HG02943 (cell line): ENCODE data around the gene SH3GL2.

Source experiments
- ATAC-seq: cut with Tn5 transposase; IDR thresholded peaks from one replicate; pipeline ENCODE4 v1.9.1; 2021; ENCODE audit warnings: mild to moderate bottlenecking, low read depth, moderate library complexity; ENCODE audit not compliant: unreplicated experiment

Gene SH3GL2

DNA sequence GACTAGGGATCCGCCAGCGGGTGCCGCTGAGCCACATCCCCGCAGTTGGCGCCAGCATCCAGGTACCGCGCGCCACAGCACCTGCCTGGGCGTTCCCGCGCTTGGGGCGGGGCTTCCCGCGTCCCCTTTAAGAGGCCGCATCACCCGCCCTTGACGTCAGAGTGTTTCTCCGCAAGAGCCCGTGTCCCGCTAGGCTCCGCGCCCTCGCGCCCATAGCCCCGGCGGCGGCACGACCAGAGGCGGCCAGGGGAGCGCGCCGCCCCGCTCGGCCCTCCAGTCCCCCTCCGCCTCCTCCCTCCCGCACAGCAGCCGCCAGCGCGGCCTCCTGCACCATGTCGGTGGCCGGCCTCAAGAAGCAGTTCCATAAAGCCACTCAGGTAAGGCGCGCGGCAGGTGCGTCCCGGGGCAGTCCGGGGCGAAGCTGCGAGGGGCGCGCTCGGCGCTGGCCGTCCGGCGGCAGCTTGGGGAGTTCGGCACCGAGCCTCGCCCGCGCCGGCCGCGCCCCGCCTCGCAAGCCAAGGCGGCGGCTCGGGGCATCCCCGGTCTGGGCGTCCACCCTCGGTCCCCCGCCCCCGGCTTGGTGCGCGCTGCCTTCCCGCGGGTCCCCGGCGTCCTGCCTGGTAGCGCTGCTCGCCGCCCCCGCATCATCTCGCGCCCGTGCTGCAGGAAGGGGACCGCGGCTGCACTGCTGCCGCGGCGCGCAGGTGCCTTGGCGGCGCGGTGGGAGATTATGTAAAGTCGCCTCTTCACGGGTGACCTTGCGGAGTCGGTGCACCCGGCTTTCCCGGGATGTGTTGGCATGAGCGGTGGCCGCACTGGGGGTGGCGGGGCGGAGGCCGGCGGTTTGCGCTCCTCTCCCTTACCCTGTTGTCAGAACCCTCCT lies at the start of gene SH3GL2:
SH3GL2 (plus strand) TSS at position 156 of the 883 bp plus-strand sequence.
- no peak for ATAC-seq

DNA sequence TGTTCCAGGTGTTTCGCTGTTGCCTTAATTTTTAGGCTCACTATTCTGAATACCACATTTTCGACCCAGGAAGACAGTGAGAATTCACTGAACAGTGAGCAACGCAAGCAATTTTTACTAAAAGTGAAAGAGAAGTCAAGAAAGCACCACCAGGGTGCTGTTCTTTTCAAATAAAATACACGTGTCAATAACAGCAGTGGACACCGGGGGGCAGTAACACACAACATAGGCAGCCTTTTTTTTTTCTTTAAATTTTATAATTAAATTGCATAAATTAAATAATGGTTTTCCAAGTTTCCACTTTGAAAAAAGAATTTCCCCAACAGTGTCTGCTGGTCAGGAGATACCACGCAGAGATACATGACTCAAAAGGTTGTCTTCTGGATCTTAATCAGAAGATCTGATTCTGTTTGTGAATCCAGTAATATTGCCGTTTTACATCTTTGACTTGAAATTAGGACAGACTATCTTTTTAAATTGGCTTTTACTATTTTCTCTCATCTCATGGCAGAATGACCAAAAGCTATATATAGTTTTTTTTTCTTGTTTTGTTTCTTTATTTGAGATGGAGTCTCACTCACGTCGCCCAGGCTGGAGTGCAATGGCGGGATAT lies 47.1 kb upstream of the SH3GL2 start:
- peak; percentile 74 for ATAC-seq

DNA sequence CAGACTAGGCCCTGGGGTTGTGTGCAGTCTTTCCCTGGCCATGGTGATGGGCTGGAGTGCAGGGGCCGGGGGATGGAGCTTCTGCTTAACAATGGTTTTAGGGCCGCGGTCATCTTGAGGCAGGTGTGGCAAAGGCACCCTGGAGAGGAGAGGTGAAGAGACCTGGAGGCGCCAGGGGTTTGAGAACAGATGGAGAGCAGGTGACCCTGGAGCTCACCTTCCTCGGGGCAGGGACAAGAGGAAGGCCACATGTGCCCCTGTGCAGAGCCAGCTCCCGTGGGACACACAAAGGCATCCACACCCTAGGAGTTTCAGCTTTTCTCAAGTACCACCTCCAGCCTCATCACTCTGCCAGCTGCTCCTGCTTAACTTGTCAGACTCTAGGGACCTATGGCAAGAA lies 46.4 kb upstream of the SH3GL2 start:
- ATAC-seq: no peak

DNA sequence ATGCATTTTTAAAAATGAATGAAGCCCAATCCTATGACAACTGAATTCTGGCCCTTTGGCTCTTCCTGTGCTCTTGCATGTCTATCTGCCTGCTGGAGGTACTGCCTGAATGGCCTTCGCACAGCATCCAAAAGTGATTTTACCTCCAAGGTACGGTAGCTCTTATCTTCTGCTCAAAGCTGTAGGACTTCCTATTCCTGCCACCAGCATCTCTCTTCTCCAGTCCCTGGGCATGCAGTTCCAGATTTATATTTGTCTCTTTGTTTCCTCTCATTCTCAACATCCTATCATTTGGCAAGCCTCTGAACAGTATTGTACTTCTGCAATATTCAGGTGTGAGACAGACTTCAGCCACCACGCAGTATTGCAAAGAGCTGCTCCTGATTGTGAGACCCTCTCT lies 43.7 kb upstream of the SH3GL2 start:
- no peak for ATAC-seq

GRCh38 chr9:17536027-17536426 lies 42.8 kb upstream of the SH3GL2 start:
- ATAC-seq: no peak

DNA sequence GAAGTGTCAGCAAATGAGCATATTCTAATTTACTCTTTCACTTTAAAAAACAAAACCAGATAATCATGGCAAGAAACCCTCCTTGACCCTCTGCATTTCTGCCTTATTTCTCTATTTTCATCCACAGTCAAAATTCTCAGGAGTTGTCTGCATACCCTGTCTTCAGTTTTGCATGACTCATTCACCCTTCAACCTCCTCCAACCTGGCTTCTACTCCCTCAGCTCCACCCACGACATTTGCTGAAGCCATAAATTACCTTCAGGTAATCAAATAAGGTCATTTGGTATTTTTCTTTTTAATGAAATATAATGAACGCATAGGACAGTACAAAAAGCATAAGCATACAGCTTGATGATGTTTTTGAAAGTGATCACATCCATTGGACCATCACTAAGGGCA lies 27.8 kb upstream of the SH3GL2 start:
- ATAC-seq: no peak

DNA sequence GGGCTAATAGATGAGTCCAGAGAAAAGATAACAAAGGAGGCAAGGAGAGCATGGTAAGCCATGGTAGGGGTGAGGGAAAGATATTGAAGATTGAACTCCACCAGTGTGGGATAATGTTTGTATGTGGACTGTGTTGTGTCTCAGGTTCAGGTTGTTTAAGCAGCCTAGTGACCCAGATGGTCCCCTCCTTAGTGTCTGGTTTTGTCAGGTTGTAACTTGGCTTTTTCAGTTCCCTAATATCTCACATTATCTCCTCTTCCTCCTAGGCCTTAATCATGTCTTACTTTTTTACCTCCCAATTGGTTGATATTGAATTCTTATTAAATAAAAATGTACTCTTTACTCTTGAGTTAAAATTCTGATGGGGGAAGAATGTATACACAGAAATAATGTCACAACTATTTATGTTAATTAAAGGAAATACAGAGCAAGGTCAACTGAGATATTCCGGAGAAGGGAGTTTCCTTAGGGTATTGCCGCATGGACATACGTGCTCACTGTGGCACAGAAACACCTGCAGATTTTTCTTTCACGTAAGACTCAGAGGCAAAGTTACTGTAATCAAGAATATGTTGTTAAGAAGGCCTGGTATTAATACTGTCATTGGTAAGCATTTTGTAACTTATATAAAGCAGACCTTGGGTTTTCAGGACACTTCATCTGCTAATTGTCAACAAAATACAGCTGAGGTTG lies 23.4 kb upstream of the SH3GL2 start:
- no peak for ATAC-seq

DNA sequence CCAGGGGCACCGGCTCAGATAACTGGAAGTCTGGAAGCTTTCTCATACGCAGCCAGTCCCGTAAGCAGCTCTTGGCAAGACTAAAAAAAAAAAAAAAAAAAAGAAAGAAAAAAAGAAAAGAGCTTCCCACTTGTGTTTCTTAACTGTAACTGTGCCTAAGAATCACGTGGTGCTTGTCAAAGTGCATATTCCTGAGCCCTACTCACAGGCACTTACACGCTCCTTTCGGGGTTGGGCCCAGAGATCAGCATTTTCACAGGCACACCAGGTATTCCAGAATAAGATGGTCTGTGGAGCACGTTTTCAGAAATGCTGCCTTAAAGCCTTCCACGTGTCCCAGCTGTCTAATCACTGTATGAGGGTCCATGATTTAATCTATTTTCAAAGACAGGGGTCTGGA lies 22.6 kb upstream of the SH3GL2 start:
- no peak for ATAC-seq

DNA sequence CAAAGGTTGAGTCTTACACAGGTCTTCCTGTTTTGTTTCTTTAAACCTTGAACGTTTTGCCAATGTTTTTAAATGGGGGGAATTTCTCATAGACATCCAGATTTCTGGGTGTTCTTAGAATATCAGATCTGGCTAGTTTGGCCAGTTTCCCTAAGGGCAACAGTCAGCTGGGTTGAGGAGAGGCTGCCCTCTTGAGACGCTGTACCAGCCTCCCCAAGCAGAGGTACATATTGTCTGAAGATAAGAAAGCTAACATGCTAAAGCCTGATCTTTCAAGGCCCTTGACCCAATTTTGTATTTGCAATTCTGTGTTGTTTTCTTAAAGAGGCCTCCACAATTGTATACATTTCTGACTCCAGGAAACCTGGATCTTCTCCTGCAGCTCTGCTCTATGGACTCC lies 21.9 kb upstream of the SH3GL2 start:
- no peak for ATAC-seq

DNA sequence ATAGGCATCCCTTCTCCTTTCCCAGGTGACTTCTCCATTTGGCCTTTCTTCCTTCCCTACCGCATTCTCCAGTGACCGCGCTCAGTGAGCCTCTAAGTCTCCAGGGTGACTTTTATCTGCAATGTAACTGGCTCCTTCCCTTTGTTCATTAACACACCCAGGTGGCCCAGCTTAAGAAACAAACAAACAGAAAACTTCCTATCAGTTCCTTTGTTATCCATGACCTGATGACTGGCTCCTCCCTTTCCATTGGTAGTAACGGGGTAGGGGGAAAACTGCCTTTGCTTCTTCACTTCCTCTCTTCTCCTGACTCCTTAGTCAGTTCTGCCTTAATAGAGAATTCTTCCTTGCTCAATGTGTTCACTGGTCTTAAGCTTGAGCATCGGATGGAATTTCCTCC lies 7.0 kb upstream of the SH3GL2 start:
- no peak for ATAC-seq

- no peak for ATAC-seq
Measured at GRCh38 chr9:17574342-17574741, 4.5 kb upstream of the SH3GL2 start.

DNA sequence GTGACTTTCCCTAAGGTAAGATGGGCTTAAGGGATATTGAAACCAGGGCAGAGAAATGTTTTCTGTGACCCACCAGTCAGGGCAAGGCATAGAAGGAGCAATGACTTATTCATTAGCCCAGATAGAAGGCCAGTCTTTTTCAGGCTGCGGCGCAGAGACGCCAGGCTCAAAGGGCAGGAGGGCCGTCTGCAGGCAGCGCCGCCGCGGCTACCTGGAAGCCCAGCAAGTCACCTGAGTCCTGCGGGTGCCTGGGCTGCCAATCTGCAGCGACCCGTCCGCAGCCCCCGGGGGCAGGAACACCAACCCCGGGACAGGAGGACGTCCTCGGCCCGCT lies 322 bp upstream of the SH3GL2 start:
- no peak for ATAC-seq

DNA sequence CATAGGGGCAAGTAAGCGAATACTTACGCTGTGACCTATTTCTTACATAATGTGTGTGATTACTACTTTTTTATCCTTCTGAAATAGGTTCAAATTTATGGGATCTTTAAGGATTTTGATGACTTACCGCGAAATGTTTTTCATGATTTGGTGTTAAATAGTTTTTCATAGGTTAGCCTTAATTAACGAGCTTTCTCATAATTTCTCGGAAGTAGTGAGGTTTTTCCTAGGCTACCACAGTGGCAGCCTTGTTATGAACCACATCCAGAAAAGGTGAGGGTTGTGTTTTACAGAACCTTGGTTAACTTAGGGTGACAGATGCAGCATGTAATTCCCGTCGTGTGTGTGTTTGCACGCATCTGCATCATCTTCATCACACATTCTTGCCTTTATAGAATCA lies 1.3 kb downstream of the SH3GL2 start:
- ATAC-seq: no peak

GRCh38 chr9:17587113-17587512 lies 8.2 kb downstream of the SH3GL2 start:
- ATAC-seq: no peak

DNA sequence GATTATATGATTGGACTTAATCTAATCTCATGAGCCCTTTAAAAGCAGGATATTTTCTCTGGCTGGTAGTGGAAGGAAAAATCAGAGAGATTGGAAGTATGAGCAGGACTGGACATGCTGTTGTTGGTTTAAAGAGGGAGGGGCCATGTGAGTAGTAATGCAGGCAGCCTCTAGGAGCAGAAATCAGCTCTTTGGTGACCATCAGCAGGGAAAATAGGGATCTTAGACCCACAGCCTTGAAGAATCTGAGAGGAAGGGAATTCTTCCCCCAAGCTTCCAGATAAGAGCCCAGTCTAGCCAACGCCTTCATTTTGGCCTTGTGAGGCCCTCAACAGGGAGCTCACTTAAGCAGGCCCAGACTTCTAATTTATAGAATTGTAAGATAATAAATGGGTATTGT lies 9.5 kb downstream of the SH3GL2 start:
- no peak for ATAC-seq

GRCh38 chr9:17588941-17589340 lies 10.1 kb downstream of the SH3GL2 start:
- no peak for ATAC-seq

DNA sequence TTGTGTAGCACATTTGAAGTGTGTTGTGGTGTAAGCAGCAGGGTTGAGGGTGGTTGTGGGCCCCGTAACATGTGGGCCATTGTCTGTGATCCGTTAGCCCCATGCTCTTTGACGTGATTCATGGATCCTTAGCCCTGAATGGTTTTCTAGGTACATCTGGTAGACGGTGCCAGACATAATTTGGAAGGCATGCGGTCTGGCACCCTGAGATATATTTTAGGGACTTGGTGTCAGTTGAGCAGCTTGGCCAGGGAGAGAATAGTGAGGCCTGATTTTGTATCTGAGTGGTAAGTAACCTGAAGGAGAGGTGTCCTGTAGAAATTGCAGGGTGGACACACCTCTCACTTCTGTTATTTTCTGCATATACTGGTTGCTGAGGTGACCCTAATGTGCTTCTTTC lies 10.9 kb downstream of the SH3GL2 start:
- no peak for ATAC-seq

- no peak for ATAC-seq
Measured at GRCh38 chr9:17594961-17595360, 16.1 kb downstream of the SH3GL2 start.

DNA sequence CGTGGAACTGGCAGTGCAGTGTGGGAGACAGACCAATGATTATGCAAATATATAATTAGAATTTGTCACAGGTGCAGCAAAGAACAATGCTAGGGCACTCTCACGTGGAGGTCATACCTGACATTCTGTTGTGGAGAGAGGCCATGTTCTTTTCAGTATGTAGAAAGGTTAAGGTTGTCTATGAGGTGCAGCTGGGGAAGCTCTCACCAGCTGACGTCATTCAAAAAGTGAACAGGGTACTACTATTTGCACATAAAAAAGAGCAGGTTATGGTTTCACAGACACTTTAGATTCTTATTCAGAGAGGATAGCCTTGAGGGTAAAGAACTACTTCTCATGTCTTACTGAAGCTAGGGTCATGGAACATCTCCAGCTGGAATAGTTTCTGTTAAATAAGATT lies 19.1 kb downstream of the SH3GL2 start:
- ATAC-seq: no peak

- no peak for ATAC-seq
Measured at GRCh38 chr9:17600962-17601593, 22.2 kb downstream of the SH3GL2 start.

DNA sequence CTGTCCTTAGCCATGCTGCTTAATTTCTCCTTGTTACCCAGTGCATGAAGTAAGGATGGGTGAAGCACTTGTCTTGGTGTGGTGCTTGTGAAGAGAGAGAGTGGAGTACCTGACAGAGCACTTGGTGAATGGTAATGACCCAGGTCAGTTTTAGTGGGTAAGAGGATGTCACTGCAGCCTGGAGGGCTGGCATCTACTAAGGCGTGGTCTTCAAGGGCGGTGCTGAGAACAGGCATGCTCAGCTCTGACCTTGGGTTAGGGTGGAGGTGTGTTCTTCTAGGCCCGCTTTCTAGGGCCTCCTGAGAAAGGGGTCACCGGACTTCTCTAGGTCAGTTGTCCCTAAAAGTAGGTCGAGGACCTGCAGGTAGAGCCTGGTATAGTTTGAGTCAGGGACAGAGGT lies 25.7 kb downstream of the SH3GL2 start:
- ATAC-seq: no peak
